CD14-positive monocyte (primary cell): ENCODE measurements around the gene RBM38. TPM values are rescaled to one million over a fixed set of nuclear protein-coding genes. Genes with fewer than 3 reads are reported as not detected.
A peak's percentile ranks its signal among the peaks of the same experiment; 100 is the strongest.

ENCODE experiments used
- DNase-seq, 3 donors: peaks; one replicate each; pipeline ENCODE4 v3.0.0-alpha.2; 2011 to 2022
- H2AFZ ChIP-seq: 2 replicates; pipeline ENCODE4 v1.6.0; 2012; ENCODE audit warnings: mild to moderate bottlenecking, low read depth, low read length, inconsistent platforms; ENCODE audit not compliant: insufficient read depth, poor library complexity, severe bottlenecking
- H3K27ac ChIP-seq, 2 donors: 1 replicate in 1 of 2; 2 replicates in 1 of 2; pipeline ENCODE4 v1.5.1; 2012 to 2013; ENCODE audit warnings: low read length in 2 of 2, control low read depth in 1 of 2, inconsistent platforms in 1 of 2, low read depth in 1 of 2, mild to moderate bottlenecking in 1 of 2
- H3K27me3 ChIP-seq, 2 donors: one replicate each; pipeline versions ENCODE4 v1.6.0 to v1.6.1; 2011 to 2013; ENCODE audit warnings: low read length in 2 of 2; ENCODE audit not compliant: control insufficient read depth in 2 of 2, insufficient read depth in 2 of 2
- H3K36me3 ChIP-seq, 2 donors: replicated peaks in 1 of 2; 1 replicate in 1 of 2; 2 replicates in 1 of 2; pipeline versions ENCODE4 v1.5.1 to v1.6.1; 2012 to 2013; ENCODE audit warnings: low read length in 2 of 2, control low read depth in 1 of 2, inconsistent platforms in 1 of 2, mild to moderate bottlenecking in 1 of 2; ENCODE audit not compliant: insufficient read depth in 2 of 2, control insufficient read depth in 1 of 2
- H3K4me1 ChIP-seq, 2 donors: 1 replicate in 1 of 2; 2 replicates in 1 of 2; pipeline versions ENCODE4 v1.5.1 to v1.6.1; 2012 to 2013; ENCODE audit warnings: low read length in 2 of 2, control low read depth in 1 of 2, inconsistent platforms in 1 of 2, mild to moderate bottlenecking in 1 of 2, moderate library complexity in 1 of 2; ENCODE audit not compliant: insufficient read depth in 2 of 2, control insufficient read depth in 1 of 2
- H3K4me2 ChIP-seq: replicated peaks from 2 replicates; pipeline ENCODE3; 2012; ENCODE audit warnings: low read length, moderate library complexity, mild to moderate bottlenecking; ENCODE audit not compliant: poor library complexity, severe bottlenecking; ENCODE audit errors: extremely low read depth
- H3K4me3 ChIP-seq, 3 experiments: fragments of 200-600 bp in 1 of 3; sonication (generic) in 1 of 3; replicated peaks in 1 of 3; 1 replicate in 2 of 3; 2 replicates in 1 of 3; pipeline ENCODE4 v1.5.1; 2011 to 2013; ENCODE audit warnings: low read length in 3 of 3, mild to moderate bottlenecking in 3 of 3, control low read depth in 2 of 3, low read depth in 2 of 3, inconsistent platforms in 1 of 3, moderate library complexity in 1 of 3
- H3K79me2 ChIP-seq: 2 replicates; pipeline ENCODE4 v1.6.0; 2012; ENCODE audit warnings: mild to moderate bottlenecking, control low read depth, inconsistent platforms, low read length, moderate library complexity; ENCODE audit not compliant: insufficient read depth
- H3K9ac ChIP-seq: 2 replicates; pipeline ENCODE4 v1.6.0; 2017; ENCODE audit warnings: low read length, mild to moderate bottlenecking; ENCODE audit not compliant: insufficient read depth, poor library complexity, severe bottlenecking
- H3K9me3 ChIP-seq, 2 donors: replicated peaks in 1 of 2; 1 replicate in 1 of 2; 2 replicates in 1 of 2; pipeline versions ENCODE4 v1.5.1 to v1.6.1; 2012 to 2013; ENCODE audit warnings: low read length in 2 of 2, control low read depth in 1 of 2; ENCODE audit not compliant: control insufficient read depth in 1 of 2, insufficient read depth in 1 of 2
- H4K20me1 ChIP-seq: 2 replicates; pipeline ENCODE4 v1.6.0; 2012; ENCODE audit warnings: mild to moderate bottlenecking, low read length, control low read depth, moderate library complexity; ENCODE audit not compliant: insufficient read depth
- H3K27ac Mint-ChIP-seq, 7 donors: one replicate each; pipeline ENCODE4 v1.8.0; 2020; ENCODE audit warnings: mild to moderate bottlenecking in 7 of 7, mixed read lengths in 7 of 7, moderate library complexity in 6 of 7, inconsistent platforms in 2 of 7
- H3K27me3 Mint-ChIP-seq, 3 donors: one replicate each; pipeline ENCODE4 v1.8.0; 2021 to 2022; ENCODE audit warnings: low read depth in 3 of 3, mild to moderate bottlenecking in 3 of 3, mixed read lengths in 3 of 3, moderate library complexity in 3 of 3, inconsistent platforms in 1 of 3
- H3K36me3 Mint-ChIP-seq, 2 donors: one replicate each; pipeline ENCODE4 v1.8.0; 2020; ENCODE audit warnings: mixed read lengths in 2 of 2, inconsistent platforms in 1 of 2, mild to moderate bottlenecking in 1 of 2
- H3K4me1 Mint-ChIP-seq: one replicate; pipeline ENCODE4 v1.8.0; 2020; ENCODE audit warnings: mild to moderate bottlenecking, mixed read lengths
- H3K4me3 Mint-ChIP-seq, 2 donors: one replicate each; pipeline ENCODE4 v1.8.0; 2020; ENCODE audit warnings: mild to moderate bottlenecking in 2 of 2, mixed read lengths in 2 of 2, moderate library complexity in 1 of 2
- H3K9me3 Mint-ChIP-seq, 7 donors: one replicate each; pipeline ENCODE4 v1.8.0; 2020 to 2022; ENCODE audit warnings: mixed read lengths in 7 of 7, mild to moderate bottlenecking in 6 of 7, moderate library complexity in 6 of 7, inconsistent platforms in 2 of 7
- CTCF ChIP-seq: fragments of 200-600 bp; IDR thresholded peaks from one replicate; pipeline ENCODE4 v1.8.0; 2022; ENCODE audit warnings: antibody characterized with exemption, mild to moderate bottlenecking
- WGBS: methylation state at CpG from one replicate; pipeline ENCODE4 v1.1.5; 2013; ENCODE audit warnings: missing lambda C conversion rate; ENCODE audit not compliant: insufficient coverage; 5-methylcytosine and 5-hydroxymethylcytosine counted together
- intact Hi-C, 2 donors: fragments of 100-400 bp; cut with micrococcal nuclease; formaldehyde crosslinking; loops; one replicate each; pipeline versions ENCODE4 v1.15.0 to v1.15.1; 2023
- polyA plus RNA-seq, 3 donors: library from polyadenylated mRNA; depleted of rRNA in 1 of 3; unstranded in 2 of 3; stranded (reverse) in 1 of 3; fragments of 300-500 nt in 2 of 3; fragments of >200 nt in 1 of 3; fragmentation: Illumina TruSeq in 2 of 3; gene quantifications; 1 replicate in 2 of 3; 2 replicates in 1 of 3; pipeline ENCODE4 v1.2.3, GENCODE V29; 2012 to 2021

RBM38 gene
- polyA plus RNA-seq, 3 donors, result 7.5 to 48.3 (median 17.8) TPM

- no peak overlapping the region for H3K4me3 ChIP-seq
- 62% methylated on average over 12 of the region's 20 CpGs for WGBS
- TF ChIP-seq CTCF, result peak; percentile 86
- peak overlapping the region in 2 of 7 donors; percentile 22 to 37 for H3K27ac Mint-ChIP-seq
- no peak overlapping the region for H3K9ac ChIP-seq
- peaks cover 22% of the 10 kb centered on the region for H3K4me1 Mint-ChIP-seq
- H3K36me3 Mint-ChIP-seq, result peaks cover 55 to 71% of the 10 kb centered on the region in 2 donors
- H3K79me2 ChIP-seq, result peaks cover 19% of the 10 kb centered on the region
- DNase-seq, result peak; percentile 62 to 72 (median 70)
- H3K27me3 ChIP-seq, result no peaks in the 10 kb centered on the region
- no peak overlapping the region for H3K4me2 ChIP-seq
- intact Hi-C loops, result loop anchor here (1.0 to 10.0 kb wide), 3 partner anchors 113 to 213 kb away; no protein-coding TSS in a partner anchor
- H3K9me3 ChIP-seq, result no peaks in the 10 kb centered on the region
- H3K36me3 ChIP-seq, result peaks cover 22 to 60% of the 10 kb centered on the region in 2 donors
- peaks cover 0 to 8% (median 5%) of the 10 kb centered on the region in 3 donors for H3K27me3 Mint-ChIP-seq
- H4K20me1 ChIP-seq, result peaks cover 46% of the 10 kb centered on the region
- H2AFZ ChIP-seq, result no peak overlapping the region
- H3K9me3 Mint-ChIP-seq, result peaks cover 0 to 5% (median 0%) of the 10 kb centered on the region in 7 donors
- peaks cover 6 to 11% of the 10 kb centered on the region in 2 donors for H3K4me1 ChIP-seq
- H3K4me3 Mint-ChIP-seq, result no peak overlapping the region
- H3K27ac ChIP-seq, result no peak overlapping the region
These were observed 9.3 kb upstream of the RBM38 start for GRCh38 chr20:57381596-57382503.

- intact Hi-C loops, result loop anchor here in 1 of 2 donors (2.0 to 10.0 kb wide), 2 partner anchors 112 to 212 kb away; no protein-coding TSS in a partner anchor
- TF ChIP-seq CTCF, result no peak
- Histone ChIP-seq H3K79me2 (peaks cover 12% of the 10 kb centered on the region), H3K9ac (no peak overlapping the region), H3K27ac (no peak overlapping the region), H3K36me3 (peaks cover 16 to 53% of the 10 kb centered on the region in 2 donors), H3K27me3 (no peaks in the 10 kb centered on the region), H3K4me3 (no peak overlapping the region), H3K9me3 (no peaks in the 10 kb centered on the region), H2AFZ (no peak overlapping the region), H3K4me1 (peaks cover 6 to 10% of the 10 kb centered on the region in 2 donors), H3K4me2 (no peak overlapping the region), H4K20me1 (peaks cover 39% of the 10 kb centered on the region)
- peaks cover 0 to 11% (median 6%) of the 10 kb centered on the region in 3 donors for H3K27me3 Mint-ChIP-seq
- 100% methylated on average over 5 of the region's 5 CpGs for WGBS
- peak overlapping the region in 1 of 7 donors; percentile 37 for H3K27ac Mint-ChIP-seq
- H3K36me3 Mint-ChIP-seq, result peaks cover 48 to 64% of the 10 kb centered on the region in 2 donors
- peaks cover 16% of the 10 kb centered on the region for H3K4me1 Mint-ChIP-seq
- no peak overlapping the region for H3K4me3 Mint-ChIP-seq
- no peak for DNase-seq
- peaks cover 0 to 5% (median 0%) of the 10 kb centered on the region in 7 donors for H3K9me3 Mint-ChIP-seq
These were observed 8.7 kb upstream of the RBM38 start for GRCh38 chr20:57382516-57382915.
